Stimulated activated CD4-positive, alpha-beta T cell treated with anti-CD3 and anti-CD28 coated beads, Interleukin-1b, Interleukin-23, amount 100 ng/mL, for 48 hours (primary cell): Measurements from ENCODE around the gene RNF41.
A peak's percentile ranks its signal among the peaks of the same experiment; 100 is the strongest.

ENCODE experiments used
- DNase-seq: peaks from one replicate; pipeline ENCODE4 v3.0.0-alpha.2; 2020

RNF41 gene

GRCh38 chr12:56242986-56243385, 21.3 kb upstream of the RNF41 start:
- DNase-seq: no peak

- no peak for DNase-seq
Measured at GRCh38 chr12:56241424-56242303, 19.9 kb upstream of the RNF41 start.

- no peak for DNase-seq
Measured at GRCh38 chr12:56237552-56237951, 15.8 kb upstream of the RNF41 start.

- DNase-seq: no peak
Measured at GRCh38 chr12:56236985-56237384, 15.3 kb upstream of the RNF41 start.

GRCh38 chr12:56236091-56236490, 14.4 kb upstream of the RNF41 start:
- no peak for DNase-seq

GRCh38 chr12:56234746-56235436, 13.2 kb upstream of the RNF41 start:
- DNase-seq: no peak

- DNase-seq: no peak
Measured at GRCh38 chr12:56231184-56231582, 9.5 kb upstream of the RNF41 start.

- DNase-seq: no peak
Measured at GRCh38 chr12:56230432-56231183, 8.9 kb upstream of the RNF41 start.

GRCh38 chr12:56229916-56230431, 8.3 kb upstream of the RNF41 start, which contains the start of gene SLC39A5:
Gene SLC39A5 (plus strand): TSS chr12:56230051. CDS start chr12:56231275, 1,224 bp downstream.
- DNase-seq: no peak

GRCh38 chr12:56229082-56229481, 7.4 kb upstream of the RNF41 start:
- DNase-seq: no peak

- DNase-seq: no peak
Measured at GRCh38 chr12:56224954-56225353, 3.2 kb upstream of the RNF41 start.

GRCh38 chr12:56224102-56224701, 2.5 kb upstream of the RNF41 start, which contains the start of gene NABP2:
Gene NABP2 (plus strand): TSS chr12:56224342. CDS start chr12:56224857, 515 bp downstream.
- DNase-seq: peak; percentile 95

- no peak for DNase-seq
Measured at GRCh38 chr12:56223571-56224101, 1.9 kb upstream of the RNF41 start.

GRCh38 chr12:56222531-56222895, 791 bp upstream of the RNF41 start:
- no peak for DNase-seq

- DNase-seq: no peak
Measured at GRCh38 chr12:56221232-56221756, 428 bp downstream of the RNF41 start.

- no peak for DNase-seq
Measured at GRCh38 chr12:56220611-56221231, 1.0 kb downstream of the RNF41 start.

- DNase-seq: no peak
Measured at GRCh38 chr12:56219840-56220239, 1.9 kb downstream of the RNF41 start.

- DNase-seq: no peak
Measured at GRCh38 chr12:56216461-56216860, 5.3 kb downstream of the RNF41 start.

GRCh38 chr12:56213878-56214277, 7.8 kb downstream of the RNF41 start:
- no peak for DNase-seq

GRCh38 chr12:56212361-56212760, 9.4 kb downstream of the RNF41 start:
- peak; percentile 58 for DNase-seq

GRCh38 chr12:56208006-56208405, 13.7 kb downstream of the RNF41 start:
- DNase-seq: no peak
